H1 (cell line): ENCODE measurements around the gene INO80. TPM values are rescaled to one million over a fixed set of nuclear protein-coding genes. Genes with fewer than 3 reads are reported as not detected.

Experiments
- CTCF ChIA-PET: fragments of 300-600 bp; sonication (Branson Sonifier 250); formaldehyde crosslinking; loops from one replicate; lab custom pipeline; 2021; ENCODE audit not compliant: partially characterized antibody; lab: Charles Lee
- POLR2A ChIA-PET: fragments of 300-600 bp; sonication (Branson Sonifier 250); formaldehyde crosslinking; loops from one replicate; lab custom pipeline; 2021; ENCODE audit warnings: inconsistent platforms; ENCODE audit not compliant: partially characterized antibody; lab: Charles Lee
- DNase-seq, 2 experiments: peaks; one replicate each; pipeline versions ENCODE4 v3.0.0 to v3.0.0-alpha.2; 2010 to 2022; ENCODE audit warnings: low spot score in 2 of 2, low read depth in 1 of 2, mixed read lengths in 1 of 2
- FAIRE-seq: peaks from 2 replicates; lab custom pipeline; 2011; peaks lifted over from hg19 to GRCh38; lab: Jason Lieb, UNC
- H2AFZ ChIP-seq: 2 replicates; pipeline ENCODE4 v1.8.1; 2012; ENCODE audit warnings: low read length, inconsistent platforms
- H2AK5ac ChIP-seq: 2 replicates; pipeline ENCODE4 v1.6.1; 2013; ENCODE audit warnings: low read depth, low read length
- H2BK120ac ChIP-seq: replicated peaks from 2 replicates; pipeline ENCODE3; 2013; ENCODE audit warnings: low read depth, low read length, inconsistent platforms
- H2BK12ac ChIP-seq: 2 replicates; pipeline ENCODE4 v1.6.1; 2013; ENCODE audit warnings: low read depth, low read length
- H2BK15ac ChIP-seq: 2 replicates; pipeline ENCODE4 v1.6.1; 2013; ENCODE audit warnings: low read length
- H2BK20ac ChIP-seq: 2 replicates; pipeline ENCODE4 v1.6.1; 2013; ENCODE audit warnings: low read length
- H2BK5ac ChIP-seq: 2 replicates; pipeline ENCODE4 v1.6.1; 2013; ENCODE audit warnings: low read depth, low read length
- H3K14ac ChIP-seq: 2 replicates; pipeline ENCODE4 v1.6.1; 2013; ENCODE audit warnings: inconsistent platforms; ENCODE audit not compliant: insufficient read length
- H3K18ac ChIP-seq: 2 replicates; pipeline ENCODE4 v1.6.1; 2013; ENCODE audit warnings: low read length; ENCODE audit errors: extremely low read depth
- H3K23ac ChIP-seq: 2 replicates; pipeline ENCODE4 v1.6.1; 2013; ENCODE audit warnings: inconsistent platforms; ENCODE audit not compliant: insufficient read length
- H3K23me2 ChIP-seq: 2 replicates; pipeline ENCODE4 v1.6.1; 2013; ENCODE audit warnings: low read depth, low read length
- H3K27ac ChIP-seq: 2 replicates; pipeline ENCODE4 v1.6.1; 2011; ENCODE audit warnings: low read depth, low read length, inconsistent platforms
- H3K27me3 ChIP-seq, 4 experiments: replicated peaks in 1 of 4; 1 replicate in 1 of 4; 2 replicates in 3 of 4; pipeline versions ENCODE4 v1.6.1 to v1.8.1; 2011 to 2013; ENCODE audit warnings: low read length in 3 of 4, mild to moderate bottlenecking in 3 of 4, inconsistent platforms in 2 of 4, mixed read lengths in 2 of 4, moderate library complexity in 1 of 4; ENCODE audit not compliant: control insufficient read depth in 3 of 4, insufficient read depth in 3 of 4; ENCODE audit errors: extremely low read depth in 1 of 4
- H3K36me3 ChIP-seq, 4 experiments: 2 replicates each; pipeline versions ENCODE4 v1.6.1 to v1.8.1; 2011 to 2013; ENCODE audit warnings: mild to moderate bottlenecking in 4 of 4, low read length in 3 of 4, moderate library complexity in 2 of 4, control low read depth in 1 of 4, inconsistent platforms in 1 of 4; ENCODE audit not compliant: insufficient read depth in 4 of 4, control insufficient read depth in 2 of 4
- H3K4ac ChIP-seq: replicated peaks from 2 replicates; pipeline ENCODE3; 2013; ENCODE audit warnings: low read length, low read depth, mixed read lengths, inconsistent platforms; ENCODE audit not compliant: insufficient read length
- H3K4me1 ChIP-seq, 4 experiments: replicated peaks in 1 of 4; 1 replicate in 1 of 4; 2 replicates in 3 of 4; pipeline versions ENCODE4 v1.6.1 to v1.8.1; 2011 to 2013; ENCODE audit warnings: low read length in 3 of 4, inconsistent platforms in 2 of 4, mixed read lengths in 1 of 4; ENCODE audit not compliant: insufficient read depth in 4 of 4, control insufficient read depth in 3 of 4
- H3K4me2 ChIP-seq, 2 experiments: 2 replicates each; pipeline versions ENCODE4 v1.6.1 to v1.8.1; 2011 to 2013; ENCODE audit warnings: low read depth in 2 of 2, low read length in 2 of 2, control low read depth in 1 of 2, inconsistent platforms in 1 of 2, mild to moderate bottlenecking in 1 of 2; ENCODE audit not compliant: insufficient read depth in 1 of 2
- H3K4me3 ChIP-seq, 4 experiments: fragments of 200-600, 300-600 bp in 1 of 4; sonication (generic), shearing (Covaris generic), sonication (Bioruptor Twin) in 1 of 4; 2 replicates each; pipeline versions ENCODE4 v1.5.1 to v1.8.1; 2011 to 2016; ENCODE audit warnings: low read length in 4 of 4, low read depth in 3 of 4, control low read depth in 2 of 4, inconsistent platforms in 2 of 4, mild to moderate bottlenecking in 2 of 4, mixed read lengths in 1 of 4, moderate library complexity in 1 of 4; ENCODE audit not compliant: insufficient read depth in 2 of 4; ENCODE audit errors: extremely low read depth in 1 of 4
- H3K56ac ChIP-seq: replicated peaks from 2 replicates; pipeline ENCODE3; 2013; ENCODE audit warnings: low read depth, mild to moderate bottlenecking, mixed read lengths, low read length, inconsistent platforms; ENCODE audit not compliant: insufficient read length
- H3K79me1 ChIP-seq: 2 replicates; pipeline ENCODE4 v1.6.1; 2013; ENCODE audit warnings: low read depth, low read length, control low read depth
- H3K79me2 ChIP-seq, 2 experiments: 2 replicates each; pipeline versions ENCODE4 v1.6.1 to v1.8.1; 2012 to 2013; ENCODE audit warnings: low read length in 2 of 2, mild to moderate bottlenecking in 2 of 2, inconsistent platforms in 1 of 2; ENCODE audit not compliant: insufficient read depth in 2 of 2, control insufficient read depth in 1 of 2
- H3K9ac ChIP-seq, 4 experiments: replicated peaks in 1 of 4; 1 replicate in 1 of 4; 2 replicates in 3 of 4; pipeline versions ENCODE4 v1.6.1 to v1.8.1; 2011 to 2013; ENCODE audit warnings: low read depth in 3 of 4, low read length in 3 of 4, control low read depth in 2 of 4, mild to moderate bottlenecking in 2 of 4, moderate library complexity in 2 of 4, inconsistent platforms in 1 of 4; ENCODE audit errors: extremely low read depth in 1 of 4
- H3K9me3 ChIP-seq, 2 experiments: 2 replicates each; pipeline versions ENCODE4 v1.6.1 to v1.8.1; 2012 to 2013; ENCODE audit warnings: mild to moderate bottlenecking in 2 of 2, moderate library complexity in 2 of 2, control low read depth in 1 of 2, inconsistent platforms in 1 of 2, low read depth in 1 of 2, low read length in 1 of 2, mixed read lengths in 1 of 2; ENCODE audit not compliant: insufficient read depth in 2 of 2
- H4K20me1 ChIP-seq, 2 experiments: replicated peaks in 1 of 2; 2 replicates each; pipeline versions ENCODE3 to v1.8.1; 2011 to 2013; ENCODE audit warnings: inconsistent platforms in 2 of 2, low read length in 2 of 2, mild to moderate bottlenecking in 1 of 2; ENCODE audit not compliant: insufficient read depth in 2 of 2, control insufficient read depth in 1 of 2
- H4K5ac ChIP-seq: 2 replicates; pipeline ENCODE4 v1.6.1; 2013; ENCODE audit warnings: low read length, low read depth, mixed read lengths, inconsistent platforms; ENCODE audit not compliant: insufficient read length
- H4K8ac ChIP-seq: 2 replicates; pipeline ENCODE4 v1.8.0; 2013; ENCODE audit warnings: mild to moderate bottlenecking, moderate library complexity, low read length, inconsistent platforms; ENCODE audit not compliant: insufficient read depth; ENCODE audit errors: extremely low read depth
- H4K91ac ChIP-seq: replicated peaks from 2 replicates; pipeline ENCODE3; 2013; ENCODE audit warnings: low read length, mixed read lengths, inconsistent platforms; ENCODE audit not compliant: insufficient read length
- HDAC2 ChIP-seq, 2 experiments: fragments of 300-600 bp in 1 of 2; sonication (generic) in 1 of 2; IDR thresholded peaks; 2 replicates each; pipeline ENCODE4 v1.6.1; 2011 to 2012; ENCODE audit warnings: low read depth in 2 of 2, low read length in 2 of 2, mild to moderate bottlenecking in 2 of 2, moderate library complexity in 2 of 2, borderline replicate concordance in 1 of 2, inconsistent platforms in 1 of 2
- HDAC6 ChIP-seq: IDR thresholded peaks from one replicate; pipeline ENCODE4 v1.7.1; 2012; ENCODE audit warnings: low read depth, mild to moderate bottlenecking, inconsistent platforms, low read length, moderate library complexity
- KDM1A ChIP-seq: fragments of 200-600, 300-600 bp; sonication (generic); IDR thresholded peaks from 2 replicates; pipeline ENCODE4 v1.7.1; 2016; ENCODE audit warnings: mild to moderate bottlenecking, low read length, borderline replicate concordance
- WGBS, 2 experiments: shearing (Covaris generic) in 1 of 2; methylation state at CpG; one replicate each; pipeline versions ENCODE4 v1.1.6 to v1.1.7; 2013 to 2015; ENCODE audit warnings: low lambda C conversion rate in 2 of 2, mixed read lengths in 2 of 2, inconsistent platforms in 1 of 2, low coverage in 1 of 2, missing lambda C conversion rate in 1 of 2; ENCODE audit not compliant: insufficient replicate concordance in 2 of 2, insufficient coverage in 1 of 2, insufficient read length in 1 of 2; ENCODE audit errors: extremely low coverage in 1 of 2, missing lambda C conversion rate in 1 of 2; 5-methylcytosine and 5-hydroxymethylcytosine counted together
- polyA plus RNA-seq, 7 experiments: library from polyadenylated mRNA; depleted of rRNA in 3 of 7; stranded (reverse) in 5 of 7; unstranded in 2 of 7; fragments of >200 nt in 5 of 7; fragments of 200-250 nt in 2 of 7; gene quantifications; 1 replicate in 5 of 7; 2 replicates in 1 of 7; 4 replicates in 1 of 7; pipeline versions ENCODE4 v1.2.1 to v1.2.3, GENCODE V29; 2011 to 2013; ENCODE audit warnings: missing spikeins in 2 of 7, mixed read lengths in 2 of 7
- total RNA-seq: library from RNA; stranded (reverse); fragmentation: NEBNext Ultra II Directional; extraction: Animal tissue kit (Norgen Biotek cat#: 25700); gene quantifications from 2 replicates; pipeline ENCODE4 v1.2.1, GENCODE V29; 2021

The INO80 gene
- total and polyA plus RNA-seq, 2 of the 8 experiments (the other 6 are each of a cell fraction or from before 2014, with no cell fraction given) = 4.3 to 24.5 TPM

DNA sequence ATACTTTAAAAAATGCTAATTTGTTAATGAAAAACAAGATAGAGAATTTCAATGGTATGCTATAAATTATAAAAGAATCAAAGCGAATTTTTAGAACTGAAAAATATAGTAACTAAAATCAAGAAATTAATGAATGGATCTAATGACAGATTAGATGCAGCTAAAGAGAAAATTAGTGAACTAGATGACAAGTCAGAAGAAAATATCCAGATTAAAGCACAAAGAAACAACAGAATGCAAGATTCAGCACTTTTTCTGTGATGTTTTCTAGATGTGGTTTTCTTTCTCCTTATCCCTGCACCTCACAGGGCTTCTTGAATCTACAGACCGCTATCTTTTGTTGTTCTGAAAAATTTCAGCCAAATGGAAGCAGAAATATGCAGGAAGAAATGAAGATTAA lies 54.4 kb downstream of the INO80 start:
- Histone ChIP-seq H3K4me3 (no peak overlapping the region), H3K27me3 (no peaks in the 10 kb centered on the region), H2BK5ac (no peak overlapping the region), H3K79me2 (no peaks in the 10 kb centered on the region), H3K23ac (no peak overlapping the region), H3K56ac (no peak overlapping the region), H3K9ac (no peak overlapping the region), H2AFZ (no peak overlapping the region), H4K5ac (no peak overlapping the region), H2BK120ac (no peak overlapping the region), H3K9me3 (peaks cover 8 to 9% of the 10 kb centered on the region in 2 experiments; a peak in 2 of 4 replicates), H4K91ac (no peak overlapping the region), H2AK5ac (no peak overlapping the region), H3K18ac (no peak overlapping the region), H3K79me1 (no peaks in the 10 kb centered on the region), H2BK20ac (no peak overlapping the region), H4K8ac (no peak overlapping the region), H3K23me2 (no peaks in the 10 kb centered on the region), H4K20me1 (peaks cover 0 to 1% of the 10 kb centered on the region in 2 experiments), H3K27ac (no peak overlapping the region), H3K4me2 (no peak overlapping the region), H3K14ac (no peak overlapping the region), H2BK12ac (no peak overlapping the region), H3K4me1 (no peaks in the 10 kb centered on the region), H3K36me3 (peaks cover 12 to 82% (median 42%) of the 10 kb centered on the region in 4 experiments), H2BK15ac (no peak overlapping the region)
- DNase-seq = no peak
- CTCF ChIA-PET = interaction anchor here (0.9 kb wide), 1 partner anchor 159 kb away, joined by 3 read pairs; no protein-coding TSS in a partner anchor
- no peak for FAIRE-seq
- WGBS, 2 experiments = 91% methylated on average over 2 of the region's 2 CpGs; no CpG with 5 or more reads in 1 of the 2 experiments
- TF ChIP-seq HDAC6 (no peak), HDAC2 (IDR thresholded peaks at IDR 0.05; ENCODE audit: borderline replicate concordance in 1 of 2, low read depth in 2 of 2, low read length in 2 of 2) (peak in 1 of 2 experiments; percentile 40; a peak in 1 of 4 replicates), KDM1A (peak; percentile 59; the same call in 1 of the 2 replicates)
- TF ChIP-seq, all 59 proteins: peak for 2
- no peak overlapping the region for H3K4ac ChIP-seq
- POLR2A ChIA-PET = no interaction called here
